Fibroblast of the aortic adventitia (primary cell): ENCODE results near the gene C17orf58. TPM values are rescaled to one million over a fixed set of nuclear protein-coding genes. Genes with fewer than 3 reads are reported as not detected.
"Not testable (repeated sequence)": the region's sequence is repeated elsewhere in the genome, so short reads cannot be mapped to it uniquely, and the experiment has no call there.

Experiments
- DNase-seq: peaks from one replicate; pipeline ENCODE4 v3.0.0-alpha.2; 2010; ENCODE audit warnings: low read depth
- H3K4me3 ChIP-seq: 2 replicates; pipeline ENCODE4 v1.5.1; 2011; ENCODE audit warnings: low read depth, mild to moderate bottlenecking, control low read depth, low read length, moderate library complexity
- CTCF ChIP-seq: IDR thresholded peaks from 2 replicates; pipeline ENCODE4 v1.5.1; 2011; ENCODE audit warnings: mild to moderate bottlenecking, low read length, control low read depth, inconsistent platforms; ENCODE audit not compliant: insufficient read depth
- total RNA-seq: library from RNA; depleted of rRNA; stranded (reverse); fragments of >200 nt; gene quantifications from 2 replicates; pipeline ENCODE4 v1.2.3, GENCODE V29; 2012; ENCODE audit warnings: low replicate concordance

C17orf58 gene
- total RNA-seq, 1 donor, result 11.7 TPM

GRCh38 chr17:68029512-68030215 lies 33.4 kb upstream of the C17orf58 start:
- no peak for TF ChIP-seq CTCF
- DNase-seq, result no peak
- H3K4me3 ChIP-seq, result no peak overlapping the region

GRCh38 chr17:68022547-68022946 lies 26.3 kb upstream of the C17orf58 start:
- not testable (repeated sequence) for DNase-seq, H3K4me3 ChIP-seq

GRCh38 chr17:68021963-68022362 lies 25.7 kb upstream of the C17orf58 start:
- no peak for DNase-seq
- no peak overlapping the region for H3K4me3 ChIP-seq
- no peak for TF ChIP-seq CTCF

GRCh38 chr17:68020791-68021190 lies 24.5 kb upstream of the C17orf58 start:
- not testable (repeated sequence) for DNase-seq
- H3K4me3 ChIP-seq, result peak overlapping the region; percentile 69

- no peak for TF ChIP-seq CTCF
- DNase-seq, result peak; percentile 11
- H3K4me3 ChIP-seq, result peak overlapping the region; percentile 69
These were observed 24.1 kb upstream of the C17orf58 start for GRCh38 chr17:68020409-68020756.

GRCh38 chr17:68019675-68020408 lies 23.6 kb upstream of the C17orf58 start:
- peak; percentile 23 for TF ChIP-seq CTCF
- peak; percentile 95 for DNase-seq
- H3K4me3 ChIP-seq, result peak overlapping the region; percentile 69

GRCh38 chr17:68019336-68019674 lies 23.0 kb upstream of the C17orf58 start:
- TF ChIP-seq CTCF, result no peak
- no peak for DNase-seq
- H3K4me3 ChIP-seq, result no peak overlapping the region

- H3K4me3 ChIP-seq, DNase-seq: not testable (repeated sequence)
These were observed 22.2 kb upstream of the C17orf58 start for GRCh38 chr17:68018493-68018892.
